HepG2 (cell line): Measurements from ENCODE around the gene EMCN. TPM values are rescaled to one million over a fixed set of nuclear protein-coding genes. Genes with fewer than 3 reads are reported as not detected.

Experiments used
- ATAC-seq: fragments of 200-7000 bp; cut with Tn5 transposase; 3 replicates; pipeline ENCODE4 v1.9.1; 2020; ENCODE audit warnings: mild to moderate bottlenecking, moderate library complexity
- BruUV-seq: library from RNA; stranded (reverse); fragments of 400-500 nt; replicated peaks from 2 replicates; lab custom pipeline; 2021; lab: Mats Ljungman, UMichigan
- CTCF ChIA-PET: fragments of 300-600 bp; formaldehyde crosslinking; extraction: SDS; loops from one replicate; lab custom pipeline; 2021; ENCODE audit warnings: low total read pairs, inconsistent platforms, low intra/inter-chr PET ratio; lab: Yijun Ruan, JAX
- POLR2A ChIA-PET: fragments of 350-600 bp; sonication (Branson Sonifier 250); formaldehyde crosslinking; loops from one replicate; lab custom pipeline; 2020; ENCODE audit warnings: antibody characterized with exemption, inconsistent platforms; lab: Yijun Ruan, JAX
- DNase-seq: peaks from one replicate; pipeline ENCODE4 v3.0.0-alpha.2; 2015; ENCODE audit warnings: low spot score
- FAIRE-seq: peaks from 3 replicates; lab custom pipeline; 2011; peaks lifted over from hg19 to GRCh38; lab: Jason Lieb, UNC
- H2AFZ ChIP-seq: one replicate; pipeline ENCODE4 v1.6.1; 2011; ENCODE audit warnings: low read length, inconsistent platforms
- H3K27ac ChIP-seq: fragments of 300-600 bp; 3 replicates; pipeline ENCODE4 v1.8.0; 2011; ENCODE audit warnings: mixed run types, mild to moderate bottlenecking, mixed read lengths, low read length, inconsistent platforms; ENCODE audit not compliant: insufficient read depth; ENCODE audit errors: extremely low read length
- H3K27me3 ChIP-seq, 2 experiments: fragments of 200-600 bp in 1 of 2; 2 replicates in 1 of 2; 3 replicates in 1 of 2; pipeline versions ENCODE4 v1.6.0 to v1.8.0; 2011; ENCODE audit warnings: low read length in 2 of 2, mild to moderate bottlenecking in 2 of 2, moderate library complexity in 2 of 2, inconsistent platforms in 1 of 2; ENCODE audit not compliant: insufficient read depth in 2 of 2, control insufficient read depth in 1 of 2
- H3K36me3 ChIP-seq, 2 experiments: fragments of 200-600 bp in 1 of 2; replicated peaks in 1 of 2; 2 replicates in 1 of 2; 3 replicates in 1 of 2; pipeline versions ENCODE4 v1.5.1 to v1.8.0; 2011; ENCODE audit warnings: low read length in 2 of 2, inconsistent platforms in 1 of 2; ENCODE audit not compliant: insufficient read depth in 2 of 2, control insufficient read depth in 1 of 2
- H3K4me1 ChIP-seq: 2 replicates; pipeline ENCODE4 v1.5.1; 2012; ENCODE audit warnings: low read length, inconsistent platforms; ENCODE audit not compliant: insufficient read depth
- H3K4me2 ChIP-seq: 2 replicates; pipeline ENCODE4 v1.6.0; 2011; ENCODE audit warnings: low read depth, low read length, inconsistent platforms
- H3K4me3 ChIP-seq, 3 experiments: fragments of 200-600 bp in 1 of 3; sonication (generic), shearing (Covaris generic) in 1 of 3; replicated peaks in 1 of 3; 2 replicates each; pipeline ENCODE4 v1.5.1; 2011 to 2016; ENCODE audit warnings: low read length in 3 of 3, inconsistent platforms in 2 of 3, low read depth in 2 of 3, mild to moderate bottlenecking in 2 of 3, control low read depth in 1 of 3, mixed read lengths in 1 of 3; ENCODE audit not compliant: insufficient read depth in 1 of 3
- H3K79me2 ChIP-seq: one replicate; pipeline ENCODE4 v1.6.1; 2011; ENCODE audit warnings: low read length, inconsistent platforms; ENCODE audit not compliant: insufficient read depth
- H3K9ac ChIP-seq: 2 replicates; pipeline ENCODE4 v1.6.0; 2011; ENCODE audit warnings: mild to moderate bottlenecking, low read depth, low read length, inconsistent platforms; ENCODE audit not compliant: insufficient read depth
- H3K9me3 ChIP-seq: 2 replicates; pipeline ENCODE4 v1.5.1; 2012; ENCODE audit warnings: mild to moderate bottlenecking, low read length
- H4K20me1 ChIP-seq: 2 replicates; pipeline ENCODE4 v1.6.0; 2011; ENCODE audit warnings: inconsistent platforms, mild to moderate bottlenecking, low read length, moderate library complexity; ENCODE audit not compliant: insufficient read depth
- ASH2L ChIP-seq: fragments of 300-600, 200-600 bp; sonication (generic); IDR thresholded peaks from 2 replicates; pipeline ENCODE4 v1.7.0; 2017; ENCODE audit warnings: low read depth, mild to moderate bottlenecking, moderate library complexity, mixed read lengths, low read length; ENCODE audit not compliant: insufficient read length
- CHD4 ChIP-seq: fragments of 200-600 bp; sonication (generic); IDR thresholded peaks from 2 replicates; pipeline ENCODE4 v1.7.0; 2017; ENCODE audit warnings: mild to moderate bottlenecking, low read length, borderline replicate concordance
- MIER3 ChIP-seq: IDR thresholded peaks from 2 replicates; pipeline ENCODE4 v1.6.1; 2016; ENCODE audit warnings: missing compliant biosample characterization, borderline replicate concordance
- NFATC3 ChIP-seq: sonication (generic); formaldehyde crosslinking; IDR thresholded peaks from 2 replicates; pipeline ENCODE4 v1.5.1; 2020; ENCODE audit warnings: mild to moderate bottlenecking, missing genetic modification reagents
- NRL ChIP-seq: sonication (generic); formaldehyde crosslinking; IDR thresholded peaks from 2 replicates; pipeline ENCODE4 v1.5.0; 2020; ENCODE audit warnings: missing genetic modification reagents, mild to moderate bottlenecking, moderate library complexity, borderline replicate concordance
- ONECUT2 ChIP-seq: sonication (generic); formaldehyde crosslinking; IDR thresholded peaks from 2 replicates; pipeline ENCODE4 v1.4.0; 2020; ENCODE audit warnings: missing genetic modification reagents
- SMYD3 ChIP-seq: sonication (generic); formaldehyde crosslinking; IDR thresholded peaks from 2 replicates; pipeline ENCODE4 v1.8.1; 2023; ENCODE audit warnings: mild to moderate bottlenecking, missing genetic modification reagents
- SP5 ChIP-seq: IDR thresholded peaks from 2 replicates; pipeline ENCODE4 v1.6.1; 2016; ENCODE audit warnings: low read depth, borderline replicate concordance
- SYNCRIP ChIP-seq: fragments of 200-400 bp; formaldehyde crosslinking; IDR thresholded peaks from 2 replicates; pipeline ENCODE4 v1.6.1; 2018; ENCODE audit warnings: mild to moderate bottlenecking, low read depth, low read length; ENCODE audit not compliant: insufficient read depth
- TSC22D2 ChIP-seq: sonication (generic); formaldehyde crosslinking; IDR thresholded peaks from 2 replicates; pipeline ENCODE4 v1.5.1; 2020; ENCODE audit warnings: missing genetic modification reagents, mild to moderate bottlenecking, borderline replicate concordance
- XRCC5 ChIP-seq: fragments of 200-400 bp; formaldehyde crosslinking; optimal IDR thresholded peaks from 2 replicates; pipeline ENCODE3; 2017; ENCODE audit warnings: mild to moderate bottlenecking, low read length
- ZBTB44 ChIP-seq: sonication (generic); formaldehyde crosslinking; IDR thresholded peaks from 2 replicates; pipeline ENCODE4 v1.4.0; 2020; ENCODE audit warnings: missing genetic modification reagents
- ZHX2 ChIP-seq, 2 experiments: sonication (generic) in 1 of 2; formaldehyde crosslinking in 1 of 2; IDR thresholded peaks; 2 replicates each; pipeline versions ENCODE4 v1.6.1 to v1.9.0; 2014 to 2022; ENCODE audit warnings: antibody characterized with exemption in 1 of 2, borderline replicate concordance in 1 of 2, inconsistent platforms in 1 of 2, low read depth in 1 of 2, missing genetic modification reagents in 1 of 2
- ZNF235 ChIP-seq: sonication (generic); formaldehyde crosslinking; IDR thresholded peaks from 2 replicates; pipeline ENCODE4 v1.8.1; 2023; ENCODE audit warnings: mild to moderate bottlenecking, missing genetic modification reagents, borderline replicate concordance
- ZNF350 ChIP-seq: sonication (generic); formaldehyde crosslinking; IDR thresholded peaks from 2 replicates; pipeline ENCODE4 v1.4.0; 2020; ENCODE audit warnings: mild to moderate bottlenecking, low read depth, missing genetic modification reagents, borderline replicate concordance
- ZNF451 ChIP-seq: sonication (generic); formaldehyde crosslinking; IDR thresholded peaks from 2 replicates; pipeline ENCODE4 v1.5.0; 2020; ENCODE audit warnings: mild to moderate bottlenecking, missing genetic modification reagents
- ZNF576 ChIP-seq: sonication (generic); formaldehyde crosslinking; IDR thresholded peaks from 2 replicates; pipeline ENCODE4 v1.4.0; 2020; ENCODE audit warnings: mild to moderate bottlenecking, missing genetic modification reagents
- ZNF577 ChIP-seq: sonication (generic); formaldehyde crosslinking; IDR thresholded peaks from 2 replicates; pipeline ENCODE4 v1.4.0; 2020; ENCODE audit warnings: mild to moderate bottlenecking, low read depth, missing genetic modification reagents, borderline replicate concordance
- WGBS: methylation state at CpG from one replicate; pipeline ENCODE4 v1.1.6; 2017; ENCODE audit warnings: low lambda C conversion rate; 5-methylcytosine and 5-hydroxymethylcytosine counted together
- in situ Hi-C: cut with HindIII; loops from 2 replicates; pipeline ENCODE4 v1.10.0; 2017; ENCODE audit warnings: low pct_unique_long_range_greater_than_20kb; ENCODE audit not compliant: extremely low pct_ligation_motif_present
- intact Hi-C: fragments of 100-400 bp; cut with micrococcal nuclease; formaldehyde crosslinking; loops from one replicate; pipeline ENCODE4 v1.10.0; 2022; ENCODE audit not compliant: unreplicated experiment
- polyA plus RNA-seq, 8 experiments: library from polyadenylated mRNA; depleted of rRNA in 3 of 8; stranded (reverse) in 7 of 8; unstranded in 1 of 8; fragments of >200 nt; fragmentation: Illumina TruSeq in 4 of 8; extraction: Trizol in 4 of 8; gene quantifications; 2 replicates each; pipeline versions ENCODE4 v1.2.1 to v1.2.3, GENCODE V29; 2011 to 2016; ENCODE audit warnings: low read depth in 4 of 8, missing spikeins in 1 of 8, mixed read lengths in 1 of 8; ENCODE audit not compliant: insufficient read depth in 1 of 8
- total RNA-seq, 5 experiments: library from RNA; depleted of rRNA; stranded (reverse); fragments of >200 nt; fragmentation: Illumina TruSeq; extraction: Trizol; gene quantifications; 2 replicates each; pipeline ENCODE4 v1.2.3, GENCODE V29; 2016; ENCODE audit warnings: low read depth in 1 of 5

Gene EMCN
- total and polyA plus RNA-seq, 2 of the 13 experiments (the other 11 are each of a cell fraction or from before 2014, with no cell fraction given) = not detected

GRCh38 chr4:100533741-100534140, 15.9 kb upstream of the EMCN start:
- FAIRE-seq (no peak), ATAC-seq (no peak), DNase-seq (no peak)
- ChIA-PET CTCF (no interaction called here), POLR2A (no interaction called here)
- 0% methylated on average over 1 of the region's 1 CpG for WGBS
- Histone ChIP-seq H3K9me3 (no peaks in the 10 kb centered on the region), H3K4me1 (no peaks in the 10 kb centered on the region), H3K36me3 (no peaks in the 10 kb centered on the region), H3K79me2 (no peaks in the 10 kb centered on the region), H3K9ac (no peak overlapping the region), H3K4me3 (no peak overlapping the region), H3K27me3 (no peaks in the 10 kb centered on the region), H2AFZ (no peak overlapping the region), H4K20me1 (no peaks in the 10 kb centered on the region), H3K4me2 (no peak overlapping the region), H3K27ac (no peak overlapping the region)
- BruUV-seq = no TSS peak
- in situ Hi-C loops (no loop called here), intact Hi-C loops (no loop called here)
- TF ChIP-seq SP5 (CRISPR knock-in tag) = no peak
- no peak for TF ChIP-seq ZHX2 (IDR thresholded peaks at IDR 0.05; ENCODE audit: low read depth)
- TF ChIP-seq ZHX2 (CRISPR knock-in tag; IDR thresholded peaks at IDR 0.05; ENCODE audit: borderline replicate concordance) = no peak
- TF ChIP-seq NRL (CRISPR knock-in tag) = no peak
- TF ChIP-seq ZNF235 (CRISPR knock-in tag) = no peak
- TF ChIP-seq NFATC3 = no peak
- TF ChIP-seq XRCC5 = no peak
- no peak for TF ChIP-seq CHD4
- no peak for TF ChIP-seq ZNF576
- no peak for TF ChIP-seq TSC22D2 (CRISPR knock-in tag)
- no peak for TF ChIP-seq ZNF350 (CRISPR knock-in tag)
- TF ChIP-seq MIER3 (CRISPR knock-in tag) = no peak
- TF ChIP-seq ONECUT2 = no peak
- TF ChIP-seq SMYD3 (CRISPR knock-in tag) = no peak
- TF ChIP-seq SYNCRIP = no peak
- TF ChIP-seq ASH2L = no peak
- no peak for TF ChIP-seq ZNF577 (CRISPR knock-in tag)
- TF ChIP-seq ZNF451 (CRISPR knock-in tag) = no peak
- no peak for TF ChIP-seq ZBTB44 (CRISPR knock-in tag)
